Left ventricle myocardium inferior (tissue), 1 donor: ENCODE measurements around the gene PDZD2. TPM values are rescaled to one million over a fixed set of nuclear protein-coding genes. Genes with fewer than 3 reads are reported as not detected.

Experiments
- DNase-seq: peaks from one replicate; pipeline ENCODE4 v3.0.0-alpha.2; 2020
- H3K27ac ChIP-seq: fragments of 200-600 bp; replicated peaks from 2 replicates; pipeline ENCODE4 v1.8.0; 2021
- H3K27me3 ChIP-seq: fragments of 200-600 bp; 2 replicates; pipeline ENCODE4 v1.8.0; 2021; ENCODE audit warnings: low read depth
- H3K36me3 ChIP-seq: fragments of 200-600 bp; 2 replicates; pipeline ENCODE4 v1.8.0; 2021
- H3K4me1 ChIP-seq: fragments of 200-600 bp; 2 replicates; pipeline ENCODE4 v1.8.0; 2021
- H3K4me3 ChIP-seq: fragments of 200-600 bp; 2 replicates; pipeline ENCODE4 v1.8.0; 2021; ENCODE audit warnings: mild to moderate bottlenecking, moderate library complexity
- H3K9me3 ChIP-seq: fragments of 200-600 bp; replicated peaks from 2 replicates; pipeline ENCODE4 v1.8.0; 2021
- intact Hi-C: fragments of 100-400 bp; cut with micrococcal nuclease; formaldehyde crosslinking; loops from one replicate; pipeline ENCODE4 v1.11.0; 2022
- total RNA-seq: library from RNA; stranded (reverse); fragmentation: NEBNext Ultra II Directional; extraction: Animal tissue kit (Norgen Biotek cat#: 25700); gene quantifications from one replicate; pipeline ENCODE4 v1.2.1, GENCODE V29; 2021
- TF ChIP-seq, protein P1 (sequence below): fragments of 200-600 bp; IDR thresholded peaks from 2 replicates; pipeline ENCODE4 v1.8.0; 2021; ENCODE audit warnings: antibody characterized with exemption, mild to moderate bottlenecking, borderline replicate concordance
- donor health status: DM: no; HTN: yes; CAD: no; lungs with severe emphysema.

PDZD2 gene
- total RNA-seq, 1 donor from 2014 or later, result 120 TPM

DNA sequence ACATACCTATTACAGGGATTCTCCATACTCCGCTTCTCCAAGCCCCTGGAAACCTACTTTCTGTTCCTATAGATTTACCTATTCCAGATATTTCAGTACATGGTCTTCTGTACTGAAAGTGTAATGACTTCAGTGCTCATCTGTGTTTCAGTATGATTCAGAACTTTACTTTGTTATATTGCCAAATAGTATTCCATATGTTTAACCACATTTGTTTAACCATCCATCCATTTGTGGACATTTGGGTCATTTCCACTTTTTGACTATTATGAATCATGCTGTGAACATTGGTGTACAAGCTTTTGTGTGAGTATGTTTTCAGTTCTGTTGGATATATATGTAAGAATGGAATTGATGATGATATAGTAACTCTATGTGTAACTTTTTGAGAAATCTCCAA lies 188.9 kb downstream of the PDZD2 start:
- TF ChIP-seq, protein P1, sequence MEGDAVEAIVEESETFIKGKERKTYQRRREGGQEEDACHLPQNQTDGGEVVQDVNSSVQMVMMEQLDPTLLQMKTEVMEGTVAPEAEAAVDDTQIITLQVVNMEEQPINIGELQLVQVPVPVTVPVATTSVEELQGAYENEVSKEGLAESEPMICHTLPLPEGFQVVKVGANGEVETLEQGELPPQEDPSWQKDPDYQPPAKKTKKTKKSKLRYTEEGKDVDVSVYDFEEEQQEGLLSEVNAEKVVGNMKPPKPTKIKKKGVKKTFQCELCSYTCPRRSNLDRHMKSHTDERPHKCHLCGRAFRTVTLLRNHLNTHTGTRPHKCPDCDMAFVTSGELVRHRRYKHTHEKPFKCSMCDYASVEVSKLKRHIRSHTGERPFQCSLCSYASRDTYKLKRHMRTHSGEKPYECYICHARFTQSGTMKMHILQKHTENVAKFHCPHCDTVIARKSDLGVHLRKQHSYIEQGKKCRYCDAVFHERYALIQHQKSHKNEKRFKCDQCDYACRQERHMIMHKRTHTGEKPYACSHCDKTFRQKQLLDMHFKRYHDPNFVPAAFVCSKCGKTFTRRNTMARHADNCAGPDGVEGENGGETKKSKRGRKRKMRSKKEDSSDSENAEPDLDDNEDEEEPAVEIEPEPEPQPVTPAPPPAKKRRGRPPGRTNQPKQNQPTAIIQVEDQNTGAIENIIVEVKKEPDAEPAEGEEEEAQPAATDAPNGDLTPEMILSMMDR, result no peak
- intact Hi-C loops, result loop anchor here (5.0 kb wide), 2 partner anchors 249 to 264 kb away; no protein-coding TSS in a partner anchor
- H3K27me3 ChIP-seq, result no peaks in the 10 kb centered on the region
- no peak for DNase-seq
- no peak overlapping the region for H3K27ac ChIP-seq
- peaks cover 15% of the 10 kb centered on the region for H3K4me1 ChIP-seq
- no peak overlapping the region for H3K4me3 ChIP-seq
- no peaks in the 10 kb centered on the region for H3K36me3 ChIP-seq
- H3K9me3 ChIP-seq, result peaks cover 17% of the 10 kb centered on the region

DNA sequence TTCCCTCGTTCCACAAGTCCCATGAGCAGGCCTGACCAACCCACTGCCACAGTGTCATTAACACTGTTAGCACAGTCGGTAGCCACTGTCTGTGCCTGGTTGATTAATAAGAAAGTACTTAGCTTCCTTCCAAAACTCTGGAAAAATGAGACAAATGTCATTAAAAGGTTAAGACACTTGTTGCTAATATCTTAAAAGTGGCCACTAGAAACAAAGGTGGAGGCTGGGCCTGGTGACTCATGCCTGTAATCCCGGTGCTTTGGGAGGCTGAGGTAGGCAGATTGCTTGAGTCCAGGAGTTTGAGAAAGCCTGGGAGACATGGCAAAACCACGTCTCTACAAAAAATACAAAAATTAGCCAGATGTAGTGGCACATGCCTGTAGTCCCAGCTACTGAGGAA lies 194.0 kb downstream of the PDZD2 start:
- H3K36me3 ChIP-seq, result no peaks in the 10 kb centered on the region
- H3K27me3 ChIP-seq, result no peaks in the 10 kb centered on the region
- H3K27ac ChIP-seq, result no peak overlapping the region
- DNase-seq, result no peak
- no peak overlapping the region for H3K4me3 ChIP-seq
- TF ChIP-seq, protein P1, result no peak
- no peaks in the 10 kb centered on the region for H3K4me1 ChIP-seq
- intact Hi-C loops, result no loop called here
- peaks cover 15% of the 10 kb centered on the region for H3K9me3 ChIP-seq

DNA sequence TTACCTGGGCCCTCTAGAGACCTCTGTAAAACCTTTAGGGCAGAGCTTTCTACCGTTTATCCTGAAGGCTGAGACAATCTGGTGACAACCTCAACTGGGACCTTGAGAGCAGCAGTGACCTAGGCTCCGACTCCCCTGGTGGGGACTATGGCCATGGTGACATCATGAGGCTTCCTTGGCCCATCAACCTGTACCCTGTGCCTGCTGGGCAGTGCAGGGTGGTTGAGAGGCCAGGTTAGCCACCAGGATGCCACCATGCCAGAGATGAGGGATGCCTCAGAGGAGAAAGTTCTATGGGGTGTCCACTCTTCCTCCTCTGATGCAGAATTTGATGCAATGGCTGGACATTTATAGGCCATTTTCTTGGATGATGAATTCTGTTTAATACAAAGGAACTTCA lies 194.8 kb downstream of the PDZD2 start:
- Histone ChIP-seq H3K9me3 (peaks cover 8% of the 10 kb centered on the region), H3K36me3 (no peaks in the 10 kb centered on the region), H3K4me3 (no peak overlapping the region), H3K4me1 (no peaks in the 10 kb centered on the region), H3K27ac (no peak overlapping the region), H3K27me3 (no peaks in the 10 kb centered on the region)
- no peak for DNase-seq
- TF ChIP-seq, protein P1, result no peak
- intact Hi-C loops, result no loop called here

DNA sequence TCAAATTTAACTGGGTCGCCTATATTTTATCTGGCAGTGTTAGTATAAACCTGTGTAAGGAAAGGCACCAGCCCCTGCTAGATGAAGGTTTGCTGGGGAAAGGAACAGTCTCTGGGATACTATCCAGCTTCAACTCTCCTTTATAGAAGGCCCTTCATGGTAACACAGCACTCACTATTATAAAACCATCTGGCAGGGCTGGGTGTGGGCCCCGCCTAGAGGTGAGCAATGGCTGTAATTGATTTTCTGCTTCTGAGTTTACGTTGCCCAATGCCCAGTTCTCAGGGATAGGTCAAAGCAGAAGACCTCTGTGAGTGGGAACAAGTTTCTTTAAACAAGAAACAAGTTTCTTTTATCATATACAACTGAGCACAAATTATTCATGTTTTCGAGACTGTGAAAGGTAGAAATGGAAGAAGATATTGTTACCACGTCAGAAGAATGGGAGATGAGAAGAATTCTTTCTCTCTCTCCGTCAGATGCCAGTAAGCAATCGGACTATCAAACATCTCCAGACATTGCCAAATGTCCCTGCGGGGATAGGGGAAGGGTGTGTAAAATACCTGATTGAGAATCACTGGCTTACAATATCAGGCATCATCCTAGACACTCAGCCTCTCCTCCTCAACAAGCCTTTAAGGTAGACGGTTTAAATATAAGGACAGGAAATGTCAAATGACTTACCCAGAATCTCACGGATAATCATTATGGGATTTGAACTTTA lies 205.9 kb downstream of the PDZD2 start:
- Histone ChIP-seq H3K36me3 (no peaks in the 10 kb centered on the region), H3K4me1 (peaks cover 54% of the 10 kb centered on the region), H3K27ac (no peak overlapping the region), H3K4me3 (no peak overlapping the region), H3K9me3 (no peaks in the 10 kb centered on the region), H3K27me3 (no peaks in the 10 kb centered on the region)
- intact Hi-C loops, result no loop called here
- DNase-seq, result no peak
- TF ChIP-seq, protein P1, result peak; percentile 31

DNA sequence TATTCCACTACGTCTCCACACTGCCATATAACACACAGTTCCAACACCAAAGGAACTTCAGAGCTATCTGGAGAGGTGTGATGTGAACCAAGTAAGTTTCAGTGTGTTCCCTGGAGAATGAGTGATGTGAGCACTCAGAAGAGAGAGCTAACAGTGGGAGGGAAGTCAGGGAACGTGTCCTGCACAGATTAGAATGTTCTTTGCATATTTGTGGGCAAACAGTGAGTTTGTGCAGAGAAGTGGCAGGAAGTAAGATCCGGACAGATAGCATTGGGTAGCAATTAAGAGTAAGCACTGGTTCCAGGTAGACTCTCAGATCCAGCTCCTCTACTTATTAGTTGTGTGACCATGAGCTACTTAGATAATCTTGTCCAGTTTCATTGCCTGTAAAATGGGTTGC lies 206.4 kb downstream of the PDZD2 start:
- TF ChIP-seq, protein P1, result no peak
- Histone ChIP-seq H3K4me3 (no peak overlapping the region), H3K36me3 (no peaks in the 10 kb centered on the region), H3K27me3 (no peaks in the 10 kb centered on the region), H3K4me1 (peaks cover 55% of the 10 kb centered on the region), H3K9me3 (no peaks in the 10 kb centered on the region), H3K27ac (no peak overlapping the region)
- intact Hi-C loops, result no loop called here
- no peak for DNase-seq
